Muscle of leg (tissue), 16 donors: ENCODE data around the gene TEX53. TPM values are rescaled to one million over a fixed set of nuclear protein-coding genes. Genes with fewer than 3 reads are reported as not detected.

Source experiments
- DNase-seq: peaks from one replicate; pipeline ENCODE4 v3.0.0; 2013
- H3K27ac ChIP-seq: one replicate; pipeline ENCODE4 v1.5.1; 2013; ENCODE audit warnings: mild to moderate bottlenecking, low read length, control low read depth
- H3K27me3 ChIP-seq: one replicate; pipeline ENCODE4 v1.6.1; 2013; ENCODE audit warnings: low read length; ENCODE audit not compliant: control insufficient read depth, insufficient read depth
- H3K36me3 ChIP-seq: one replicate; pipeline ENCODE4 v1.6.1; 2013; ENCODE audit warnings: low read length; ENCODE audit not compliant: control insufficient read depth, insufficient read depth
- H3K4me1 ChIP-seq: one replicate; pipeline ENCODE4 v1.6.1; 2013; ENCODE audit warnings: low read length; ENCODE audit not compliant: control insufficient read depth, insufficient read depth
- H3K4me3 ChIP-seq: one replicate; pipeline ENCODE4 v1.5.1; 2013; ENCODE audit warnings: low read length, control low read depth
- H3K9me3 ChIP-seq: replicated peaks from 2 replicates; pipeline ENCODE4 v1.6.1; 2013; ENCODE audit warnings: low read depth, low read length; ENCODE audit not compliant: control insufficient read depth
- WGBS: methylation state at CpG from one replicate; pipeline ENCODE4 v1.1.5; 2013; ENCODE audit warnings: missing lambda C conversion rate; ENCODE audit not compliant: insufficient coverage; 5-methylcytosine and 5-hydroxymethylcytosine counted together
- long read RNA-seq, 11 donors: transcript quantifications; one replicate each; lab custom pipeline, GENCODE V29; 2026
- polyA plus RNA-seq, 8 donors: library from polyadenylated mRNA; unstranded; fragments of 120-200 nt; gene quantifications; one replicate each; pipeline versions ENCODE4 v1.2.1 to v1.2.3, GENCODE V29; 2013; ENCODE audit warnings: inconsistent platforms in 1 of 8, low replicate concordance in 1 of 8; ENCODE audit not compliant: insufficient read length in 8 of 8, insufficient read depth in 1 of 8
- total RNA-seq: library from RNA; stranded (reverse); fragments of 120-200 nt; gene quantifications from one replicate; pipeline ENCODE4 v1.2.4, GENCODE V29; 2013

The TEX53 gene
- total RNA-seq, result not detected
- not detected for polyA plus RNA-seq
- long read RNA-seq, donor 1, result 0 reads
- long read RNA-seq, donor 2, result 0 reads
- long read RNA-seq, donor 3, result 0 reads
- long read RNA-seq, donor 4, result 0 reads
- long read RNA-seq, donor 5, result 0 reads
- long read RNA-seq, donor 6, result 0 reads
- long read RNA-seq, donor 7, result 0 reads
- long read RNA-seq, donor 8, result 0 reads
- long read RNA-seq, donor 9, result 0 reads
- long read RNA-seq, donor 10, result 0 reads
- long read RNA-seq, donor 11, result 0 reads

DNA sequence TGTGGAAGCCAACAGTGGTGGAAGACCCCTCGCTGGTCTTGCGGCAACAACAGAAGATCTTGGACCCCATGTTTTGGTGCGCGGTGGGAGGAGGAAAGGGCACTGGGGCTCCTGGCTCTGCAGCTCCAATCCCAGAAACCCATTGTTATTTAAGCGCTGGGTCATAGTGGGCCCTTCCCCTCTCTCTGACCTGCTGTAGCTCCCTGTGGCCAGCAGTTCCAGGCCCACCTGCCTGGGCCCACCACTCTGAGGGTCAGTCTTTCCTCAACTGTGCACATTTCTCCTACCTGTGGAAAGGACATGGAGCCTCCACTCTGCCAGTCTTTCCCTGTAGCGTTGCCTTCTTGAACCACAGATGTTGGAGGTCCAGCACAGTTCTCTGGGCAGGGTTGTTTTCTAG lies at the start of gene TEX53:
Gene TEX53, minus strand, starts transcription at position 101 of the 400 bp plus-strand sequence. Its CDS starts 31 bp downstream, at position 70.
- H3K36me3 ChIP-seq, result no peaks in the 10 kb centered on the region
- H3K27me3 ChIP-seq, result peaks cover 9% of the 10 kb centered on the region
- WGBS, result 95% methylated on average over 6 of the region's 6 CpGs
- no peak within 1 kb of the TSS for H3K27ac ChIP-seq
- no peak within 1 kb of the TSS for H3K4me3 ChIP-seq
- peaks cover 3% of the 10 kb centered on the region for H3K4me1 ChIP-seq
- no peaks in the 10 kb centered on the region for H3K9me3 ChIP-seq
- no peak for DNase-seq

DNA sequence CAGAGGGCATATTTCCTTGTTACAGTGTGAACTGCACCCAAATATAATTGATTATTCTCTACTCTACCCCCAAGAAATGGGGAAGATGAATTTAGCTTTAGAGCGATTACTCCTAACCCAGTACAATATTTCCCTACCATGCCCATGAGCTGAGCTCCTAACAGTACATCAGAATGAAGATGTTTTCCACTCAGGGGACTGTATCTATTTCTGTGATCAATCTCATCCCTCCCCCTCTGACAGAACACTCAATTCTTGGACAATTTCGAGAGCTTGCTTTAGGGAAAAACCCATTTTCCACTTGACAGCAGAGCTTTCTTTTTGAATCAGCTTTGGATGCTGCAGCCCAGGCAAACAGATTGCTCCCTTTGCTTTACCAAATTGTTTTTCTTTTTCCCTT lies 49.1 kb upstream of the TEX53 start:
- no peaks in the 10 kb centered on the region for H3K4me1 ChIP-seq
- WGBS, result 91% methylated on average over 1 of the region's 2 CpGs
- H3K27me3 ChIP-seq, result no peaks in the 10 kb centered on the region
- no peak overlapping the region for H3K4me3 ChIP-seq
- no peak for DNase-seq
- H3K36me3 ChIP-seq, result no peaks in the 10 kb centered on the region
- no peaks in the 10 kb centered on the region for H3K9me3 ChIP-seq
- no peak overlapping the region for H3K27ac ChIP-seq

DNA sequence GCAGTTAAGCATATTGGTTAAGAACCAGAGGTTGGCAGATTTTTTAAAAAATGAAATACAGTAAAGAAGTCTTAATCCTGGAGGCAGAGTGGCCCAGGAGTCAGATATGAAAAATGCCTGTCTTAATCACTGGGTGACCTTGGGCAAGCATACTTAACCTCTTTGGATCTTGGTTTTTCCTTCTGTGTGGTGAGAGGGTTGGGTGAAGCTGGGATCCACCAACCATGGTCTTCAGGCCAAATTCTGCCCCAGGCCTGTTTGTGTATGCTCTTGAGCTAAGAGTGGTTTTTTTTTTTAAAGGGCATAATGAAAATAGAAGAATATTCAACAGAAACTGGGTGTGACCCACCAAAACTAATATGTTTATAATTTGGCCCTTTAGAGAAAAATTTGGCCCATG lies 44.4 kb upstream of the TEX53 start:
- no peaks in the 10 kb centered on the region for H3K36me3 ChIP-seq
- no peaks in the 10 kb centered on the region for H3K4me1 ChIP-seq
- no peaks in the 10 kb centered on the region for H3K9me3 ChIP-seq
- no peak overlapping the region for H3K4me3 ChIP-seq
- no peaks in the 10 kb centered on the region for H3K27me3 ChIP-seq
- DNase-seq, result no peak
- H3K27ac ChIP-seq, result no peak overlapping the region

DNA sequence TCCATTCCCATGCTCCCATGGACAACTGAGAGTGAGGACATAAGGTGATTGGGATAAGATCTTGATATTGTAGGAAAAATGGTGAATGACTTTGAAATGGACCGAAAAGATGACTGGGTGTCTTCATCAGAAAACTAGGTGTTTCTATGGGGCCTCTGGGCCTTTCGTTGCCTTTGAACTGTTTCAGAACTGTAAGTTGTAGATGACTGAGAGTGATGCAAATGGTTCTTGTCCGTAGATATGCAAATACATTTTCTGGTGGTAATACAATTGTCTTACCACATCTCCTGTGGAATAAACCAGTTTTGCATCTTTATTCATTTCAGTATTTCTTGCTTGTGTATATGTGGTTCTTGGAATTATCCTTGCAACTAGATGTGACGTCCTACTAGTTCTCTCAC lies 40.3 kb upstream of the TEX53 start:
- no peaks in the 10 kb centered on the region for H3K36me3 ChIP-seq
- WGBS, result 90% methylated on average over 2 of the region's 4 CpGs
- no peaks in the 10 kb centered on the region for H3K4me1 ChIP-seq
- H3K27me3 ChIP-seq, result no peaks in the 10 kb centered on the region
- no peak for DNase-seq
- no peak overlapping the region for H3K27ac ChIP-seq
- no peak overlapping the region for H3K4me3 ChIP-seq
- H3K9me3 ChIP-seq, result no peaks in the 10 kb centered on the region

DNA sequence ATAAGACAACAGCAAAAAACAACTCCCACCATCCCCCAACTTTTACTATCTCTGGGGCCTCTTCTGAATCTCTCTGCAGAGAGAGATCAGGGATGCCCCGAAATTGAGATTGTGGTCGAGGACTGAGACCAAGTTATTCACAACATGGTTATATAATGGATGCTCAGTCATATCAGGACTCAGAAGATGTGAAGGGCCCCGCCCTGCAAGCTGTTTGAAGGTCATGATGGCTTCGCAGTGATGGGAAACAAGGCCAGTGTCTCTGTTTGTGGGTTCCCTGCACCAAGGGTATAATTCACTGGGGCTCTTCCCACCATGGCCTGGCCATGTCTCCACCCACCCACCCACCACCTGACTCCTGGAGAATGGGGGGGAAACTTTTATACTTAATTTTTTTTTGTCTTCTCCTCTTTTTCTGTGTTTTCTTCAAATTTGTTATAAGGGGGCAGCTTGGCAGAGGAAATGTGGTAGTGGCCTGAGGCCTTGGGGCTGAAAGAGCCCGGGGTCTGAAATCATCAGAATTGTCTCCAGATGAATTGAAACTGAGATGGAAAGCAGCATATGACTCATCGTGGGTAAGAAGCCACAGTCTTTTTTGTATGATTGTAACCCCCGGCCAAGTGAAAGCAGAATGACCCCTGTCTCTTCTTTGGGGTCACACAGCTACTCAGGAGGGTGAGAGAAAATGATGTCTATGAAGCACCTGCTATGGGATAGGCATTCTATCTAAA lies 39.4 kb upstream of the TEX53 start:
- H3K9me3 ChIP-seq, result no peaks in the 10 kb centered on the region
- H3K36me3 ChIP-seq, result no peaks in the 10 kb centered on the region
- H3K4me1 ChIP-seq, result no peaks in the 10 kb centered on the region
- H3K27ac ChIP-seq, result no peak overlapping the region
- no peak for DNase-seq
- 77% methylated on average over 2 of the region's 7 CpGs for WGBS
- no peak overlapping the region for H3K4me3 ChIP-seq
- no peaks in the 10 kb centered on the region for H3K27me3 ChIP-seq

DNA sequence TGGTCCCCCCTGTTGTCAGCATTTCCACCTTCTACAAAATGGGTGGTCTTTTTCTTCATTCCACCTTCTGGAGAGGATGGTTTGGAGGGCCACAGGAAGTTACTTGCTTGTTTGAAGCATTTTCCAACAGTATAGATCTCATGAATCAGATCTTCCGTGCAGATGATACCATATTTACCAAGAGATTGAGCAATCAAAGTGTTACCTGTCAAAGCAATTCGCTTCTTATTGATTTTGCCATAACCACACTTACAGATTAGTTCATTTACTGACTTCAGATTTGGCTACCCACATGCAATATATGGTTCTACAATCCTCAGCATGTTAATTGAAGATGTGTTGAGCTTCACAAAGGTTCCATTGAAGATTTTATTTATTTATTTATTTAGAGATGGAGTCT lies 38.3 kb upstream of the TEX53 start:
- DNase-seq, result no peak
- no peaks in the 10 kb centered on the region for H3K9me3 ChIP-seq
- H3K4me3 ChIP-seq, result no peak overlapping the region
- 88% methylated on average over 1 of the region's 2 CpGs for WGBS
- H3K4me1 ChIP-seq, result no peaks in the 10 kb centered on the region
- H3K27me3 ChIP-seq, result no peaks in the 10 kb centered on the region
- H3K27ac ChIP-seq, result no peak overlapping the region
- no peaks in the 10 kb centered on the region for H3K36me3 ChIP-seq

DNA sequence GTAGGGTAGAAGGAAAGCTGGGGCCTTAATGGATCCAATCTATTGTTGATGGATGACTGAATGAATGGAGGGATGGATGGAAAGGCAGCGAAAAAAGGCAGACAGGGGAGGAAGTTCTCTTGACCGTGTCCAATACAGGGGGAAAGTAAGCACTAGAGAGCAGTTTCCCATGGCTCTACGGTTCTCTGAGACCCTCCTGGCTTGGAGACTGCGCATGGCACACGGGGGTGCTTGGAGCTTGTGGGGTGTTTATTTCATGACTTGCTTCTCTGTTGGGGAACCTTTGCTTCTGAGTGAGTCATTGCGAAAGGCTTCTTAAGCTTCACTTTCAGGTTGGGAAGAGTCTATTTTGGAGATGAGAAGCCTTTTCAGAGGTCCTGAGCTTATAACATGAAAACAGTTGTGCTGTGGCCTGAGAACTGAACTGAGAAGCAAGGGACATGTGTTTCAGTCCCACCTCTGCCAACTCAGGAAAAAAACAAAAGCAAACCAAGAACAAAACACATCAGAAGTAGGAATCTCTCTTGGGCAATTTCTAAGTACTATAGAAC lies 37.2 kb upstream of the TEX53 start:
- Histone ChIP-seq H3K27me3 (no peaks in the 10 kb centered on the region), H3K4me3 (no peak overlapping the region), H3K4me1 (no peaks in the 10 kb centered on the region), H3K9me3 (no peaks in the 10 kb centered on the region), H3K27ac (no peak overlapping the region), H3K36me3 (no peaks in the 10 kb centered on the region)
- WGBS, result 82% methylated on average over 5 of the region's 6 CpGs
- no peak for DNase-seq

DNA sequence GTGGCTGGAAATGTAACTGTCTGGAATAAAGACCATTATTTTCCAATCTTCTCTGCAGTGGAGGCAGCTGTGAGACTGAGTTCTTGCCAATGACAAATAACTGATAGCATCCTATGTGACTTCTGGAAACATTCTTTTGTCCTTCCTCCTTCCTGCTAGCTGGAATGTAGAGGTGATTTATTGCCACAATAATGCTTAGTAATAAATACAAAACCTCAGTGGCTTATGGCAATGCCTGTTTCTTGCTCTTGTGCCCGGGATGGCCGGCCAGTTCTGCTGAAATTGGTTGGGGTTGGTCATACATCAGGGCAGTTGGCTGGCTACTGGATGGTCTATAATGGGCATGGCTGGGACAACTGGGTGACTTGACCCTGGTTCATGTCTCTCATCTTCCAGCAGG lies 36.5 kb upstream of the TEX53 start:
- no peak for DNase-seq
- no peaks in the 10 kb centered on the region for H3K27me3 ChIP-seq
- 49% methylated on average over 2 of the region's 2 CpGs for WGBS

DNA sequence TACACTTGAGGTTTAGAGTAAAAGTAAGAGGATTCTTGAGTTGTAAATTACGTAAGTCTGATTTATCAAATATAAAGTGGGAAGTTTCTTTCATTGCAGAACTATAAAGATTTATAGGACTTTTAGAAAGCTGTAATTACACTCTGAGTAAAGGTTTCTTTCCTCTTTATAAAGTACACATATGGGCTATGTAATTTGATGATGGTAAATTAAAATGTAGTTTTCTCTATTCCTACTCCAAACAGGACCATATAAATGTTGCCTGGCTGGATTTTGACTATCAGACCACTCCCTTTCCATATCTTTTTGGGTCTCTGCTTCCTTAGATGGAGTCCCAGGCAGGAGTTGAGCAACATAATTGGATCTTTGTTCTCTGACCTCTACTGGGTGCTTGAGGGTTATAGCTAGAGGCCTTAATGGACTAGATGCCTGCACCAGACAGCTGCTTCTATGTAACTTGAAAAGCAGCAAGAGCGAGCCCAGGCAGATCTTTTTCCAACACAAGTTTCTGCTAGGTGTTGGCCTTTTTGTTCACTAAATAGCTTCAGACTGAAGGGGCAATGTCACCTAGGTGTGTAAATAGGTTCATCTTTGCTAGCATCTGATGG lies 35.7 kb upstream of the TEX53 start:
- Histone ChIP-seq H3K27me3 (no peaks in the 10 kb centered on the region), H3K27ac (no peak overlapping the region), H3K4me1 (no peaks in the 10 kb centered on the region), H3K36me3 (no peaks in the 10 kb centered on the region), H3K9me3 (no peaks in the 10 kb centered on the region), H3K4me3 (no peak overlapping the region)
- DNase-seq, result no peak
- 86% methylated on average over 1 of the region's 2 CpGs for WGBS

More for the DNA sequence above, 36.5 kb upstream of the TEX53 start:
- Histone ChIP-seq H3K27ac (no peak overlapping the region), H3K9me3 (no peaks in the 10 kb centered on the region), H3K36me3 (no peaks in the 10 kb centered on the region), H3K4me3 (no peak overlapping the region), H3K4me1 (no peaks in the 10 kb centered on the region)

DNA sequence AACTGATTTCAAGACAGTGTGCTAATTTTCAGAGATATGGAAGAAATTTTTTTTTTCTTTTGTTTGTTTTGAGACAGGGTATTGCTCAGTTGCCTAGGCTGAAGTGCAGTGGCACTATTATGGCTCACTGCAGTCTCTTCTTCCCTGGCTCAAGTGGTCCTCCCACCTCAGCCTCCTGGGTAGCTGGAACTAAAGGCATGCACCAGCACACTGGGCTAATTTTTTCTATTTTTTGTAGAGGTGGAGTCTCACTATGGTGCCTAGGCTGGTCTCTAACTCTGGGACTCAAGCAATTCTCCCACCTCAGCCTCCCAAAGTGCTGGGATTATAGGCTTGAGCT lies 34.3 kb upstream of the TEX53 start:
- Histone ChIP-seq H3K4me3 (no peak overlapping the region), H3K4me1 (no peaks in the 10 kb centered on the region), H3K27me3 (no peaks in the 10 kb centered on the region), H3K9me3 (no peaks in the 10 kb centered on the region), H3K27ac (no peak overlapping the region), H3K36me3 (no peaks in the 10 kb centered on the region)
- DNase-seq, result no peak
